CD4-positive, alpha-beta T cell treated with Interleukin-21 for 1 hour (primary cell): Measurements from ENCODE around the gene MICAL1.

Experiments used
- DNase-seq: peaks from one replicate; pipeline ENCODE4 v3.0.0-alpha.2; 2020

Gene MICAL1

DNA sequence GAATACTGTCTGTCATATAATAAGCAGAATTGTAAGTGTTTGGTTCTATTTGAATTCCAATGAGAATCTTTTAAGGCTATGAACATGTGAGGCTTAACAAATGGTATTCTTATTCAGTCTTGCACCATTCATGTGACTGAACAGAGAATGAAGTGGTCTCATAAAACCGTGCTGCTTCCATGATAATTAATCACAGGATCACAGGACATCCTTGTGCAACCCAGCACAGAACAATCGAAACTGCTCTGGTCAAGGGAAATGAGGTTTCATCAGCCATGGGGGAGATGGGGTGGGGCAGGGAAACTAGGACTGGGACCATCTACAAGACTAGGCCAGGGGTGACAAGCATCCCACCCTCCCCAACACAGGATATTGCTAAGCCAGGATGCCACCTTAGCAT, 21.1 kb downstream of the MICAL1 start:
- no peak for DNase-seq

GRCh38 chr6:109429496-109429895, 26.1 kb downstream of the MICAL1 start:
- DNase-seq = no peak

- no peak for DNase-seq
Observed at GRCh38 chr6:109428889-109429477, 26.6 kb downstream of the MICAL1 start.

- DNase-seq = no peak
Observed at GRCh38 chr6:109424946-109425345, 30.6 kb downstream of the MICAL1 start.

- DNase-seq = no peak
Observed at GRCh38 chr6:109421184-109421583, 34.4 kb downstream of the MICAL1 start.

- DNase-seq = no peak
Observed at GRCh38 chr6:109420751-109421150, 34.8 kb downstream of the MICAL1 start.

GRCh38 chr6:109417646-109418045, 37.9 kb downstream of the MICAL1 start:
- DNase-seq = no peak

DNA sequence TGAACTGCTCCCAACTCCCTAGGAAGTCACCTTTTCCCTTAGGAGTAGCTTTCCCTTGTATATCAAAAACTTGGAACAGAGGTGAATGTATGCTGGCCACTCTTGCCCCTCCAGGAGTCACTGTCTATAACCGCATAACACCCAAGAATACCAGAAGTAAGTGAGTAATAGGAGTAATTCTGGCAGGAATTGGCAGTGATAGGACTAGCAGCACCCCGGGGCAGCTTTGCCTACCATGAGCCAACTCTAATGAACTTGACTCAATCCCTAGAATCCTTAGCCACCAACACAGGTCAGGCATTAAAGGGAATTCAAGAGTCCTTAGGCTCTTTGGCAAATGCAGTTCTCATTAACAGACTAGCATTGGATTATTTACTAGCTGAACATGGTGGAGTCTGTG, 44.5 kb downstream of the MICAL1 start:
- DNase-seq = no peak

DNA sequence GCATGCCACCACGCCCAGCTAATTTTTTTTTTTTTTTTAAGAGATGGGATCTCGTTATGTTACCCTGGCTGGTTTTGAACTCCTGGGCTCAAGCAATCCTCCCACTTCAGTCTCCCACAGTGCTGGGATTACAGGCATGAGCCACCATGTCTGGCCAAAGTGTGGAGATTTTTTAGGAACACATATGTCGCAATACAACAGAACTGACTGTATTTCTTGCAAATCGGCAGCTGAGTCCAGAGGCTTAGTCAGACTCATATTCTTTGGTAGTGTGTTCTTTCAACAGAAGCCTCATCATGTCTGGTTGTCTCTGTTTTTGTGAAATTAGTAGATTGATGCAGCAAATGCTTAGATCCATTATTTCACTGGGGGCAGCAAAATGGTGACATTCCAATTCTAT, 49.4 kb downstream of the MICAL1 start:
- no peak for DNase-seq

DNA sequence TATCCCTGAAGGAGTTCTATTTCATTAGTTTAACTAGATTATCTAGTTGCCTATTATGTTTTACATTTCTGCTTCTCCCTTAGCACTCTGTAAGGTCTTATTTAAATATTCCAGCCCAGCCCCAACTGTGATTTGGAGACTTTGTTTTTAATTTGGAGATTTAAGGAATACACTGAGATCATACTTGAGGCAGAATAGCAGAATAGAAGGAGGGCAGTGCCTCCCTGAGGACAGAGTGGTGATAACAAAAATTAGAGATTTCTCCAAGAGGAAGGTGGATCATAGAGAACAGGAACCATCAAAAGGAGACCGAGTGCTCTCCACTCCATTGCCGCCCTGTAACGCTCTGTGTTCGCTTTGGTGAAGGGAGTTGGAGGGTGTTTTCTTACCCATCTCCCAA, 58.6 kb downstream of the MICAL1 start:
- no peak for DNase-seq

DNA sequence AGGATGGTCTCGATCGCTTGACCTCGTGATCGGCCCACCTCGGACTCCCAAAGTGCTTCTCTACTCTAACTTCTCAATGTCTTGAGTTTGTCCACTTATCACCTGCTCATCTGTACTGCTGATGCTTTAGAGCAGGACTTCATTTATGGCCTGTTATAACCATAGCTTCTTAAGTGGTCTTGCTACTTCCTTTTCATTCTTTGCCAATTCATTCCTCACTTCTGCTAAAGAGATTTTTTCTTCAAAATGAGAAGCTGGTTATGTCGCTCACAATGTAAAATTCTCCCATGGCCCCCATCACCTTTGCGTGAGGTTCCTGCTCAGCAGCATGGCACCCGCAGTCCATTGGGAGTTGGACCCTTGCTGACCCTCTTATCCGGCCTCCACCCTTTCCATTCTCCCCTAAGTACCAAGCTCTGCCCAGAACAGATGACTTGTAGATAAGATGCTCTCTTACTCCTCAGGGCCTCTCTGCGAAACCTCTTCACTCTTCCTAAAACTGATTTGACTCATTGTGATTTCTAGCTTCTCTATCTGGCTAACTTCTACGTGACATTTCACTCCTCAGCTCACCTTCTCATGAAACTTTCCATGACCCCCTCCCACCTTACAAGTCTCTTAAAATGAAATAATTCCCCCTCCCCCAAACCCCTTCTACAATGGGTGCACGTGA, 59.4 kb downstream of the MICAL1 start:
- no peak for DNase-seq
